GM19351 (cell line): Measurements from ENCODE around the gene SIRT6.
"Not testable (repeated sequence)": the region's sequence is repeated elsewhere in the genome, so short reads cannot be mapped to it uniquely, and the experiment has no call there.

Source experiments
- ATAC-seq: cut with Tn5 transposase; IDR thresholded peaks from one replicate; pipeline ENCODE4 v1.9.1; 2021; ENCODE audit warnings: mild to moderate bottlenecking, moderate library complexity; ENCODE audit not compliant: unreplicated experiment

Gene SIRT6

DNA sequence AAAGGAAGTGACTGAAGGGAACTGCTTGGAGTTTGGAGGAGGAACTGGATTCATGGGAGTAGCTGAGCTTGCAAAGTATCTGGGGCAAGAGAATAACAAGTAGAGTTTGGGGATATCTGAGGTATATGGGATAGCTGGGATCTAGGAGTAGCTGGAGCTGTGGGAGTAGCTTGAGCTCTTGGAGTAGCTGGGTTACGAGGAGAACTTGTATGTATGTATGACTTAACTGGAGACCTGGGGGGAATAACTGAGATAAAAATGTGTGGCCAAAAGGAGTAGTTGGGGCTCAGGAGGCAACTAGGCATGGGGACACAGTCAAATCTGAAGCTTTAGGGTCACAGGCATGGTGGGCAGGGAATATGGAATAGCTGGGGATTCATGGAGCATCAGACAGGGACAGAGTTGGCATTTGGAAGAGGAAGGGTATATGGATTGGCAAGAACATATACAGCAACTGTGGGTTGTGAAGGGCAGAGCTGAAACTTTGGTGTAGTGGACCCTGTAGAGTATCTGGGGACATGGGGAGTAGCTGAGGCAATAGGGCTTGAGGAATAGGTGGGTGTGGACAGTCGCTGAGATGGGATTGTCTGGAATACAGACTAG, 18.7 kb upstream of the SIRT6 start:
- no peak for ATAC-seq

DNA sequence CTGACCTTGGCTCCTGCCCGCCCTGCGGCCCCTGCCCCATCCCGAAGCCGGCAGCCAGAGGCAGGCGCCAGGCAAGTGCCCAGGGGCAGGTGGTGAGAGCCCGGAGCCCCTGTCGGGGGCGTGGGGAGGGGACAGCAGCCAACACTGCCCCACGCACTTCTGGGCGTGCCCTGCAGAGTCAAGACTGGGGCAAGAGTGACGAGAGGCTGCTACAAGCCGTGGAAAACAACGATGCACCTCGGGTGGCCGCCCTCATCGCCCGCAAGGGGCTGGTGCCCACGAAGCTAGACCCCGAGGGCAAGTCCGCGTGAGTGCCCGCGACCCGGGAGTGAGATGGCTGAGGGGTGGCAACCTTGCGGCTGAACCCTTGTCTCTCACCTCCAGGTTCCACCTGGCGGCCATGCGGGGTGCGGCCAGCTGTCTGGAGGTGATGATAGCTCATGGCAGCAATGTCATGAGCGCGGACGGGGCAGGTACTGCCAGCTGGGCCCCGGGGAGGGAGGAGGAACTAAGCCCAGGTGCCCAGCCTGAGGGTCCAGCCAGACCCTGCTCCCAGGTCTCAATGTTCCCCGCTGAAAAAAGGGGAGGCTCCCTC, 17.4 kb upstream of the SIRT6 start:
- ATAC-seq = no peak

DNA sequence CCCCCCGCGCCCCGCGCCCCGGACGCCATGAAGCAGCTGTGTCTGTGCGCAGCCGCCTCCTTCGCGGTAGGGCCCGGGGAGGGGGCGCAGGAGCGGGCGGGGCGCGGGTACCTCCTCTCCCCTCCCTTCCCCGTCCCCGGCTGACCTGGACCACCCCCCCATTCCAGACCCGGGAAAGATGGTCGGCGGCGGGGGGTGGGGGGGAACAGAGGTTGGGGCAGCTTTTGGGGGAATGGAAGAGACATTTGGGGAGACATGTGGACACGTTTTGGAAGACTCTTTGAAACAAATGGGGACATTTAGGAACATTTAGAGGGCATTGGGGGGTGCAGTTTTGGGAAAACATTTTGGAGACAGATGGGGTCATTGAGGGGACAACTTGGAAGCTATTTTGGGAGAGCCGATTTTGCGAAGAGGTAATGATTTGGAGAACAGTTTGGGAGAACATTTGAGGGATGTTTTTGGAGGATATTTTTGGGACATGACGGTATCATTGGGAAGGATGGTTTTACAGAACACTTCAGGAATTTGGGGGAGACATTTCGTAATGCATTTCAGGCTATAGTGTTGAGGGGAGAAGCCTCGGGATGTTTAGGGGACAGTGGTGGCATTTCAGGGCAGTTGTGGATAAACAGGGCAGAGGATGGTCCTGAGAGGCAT, 16.2 kb upstream of the SIRT6 start:
- no peak for ATAC-seq

DNA sequence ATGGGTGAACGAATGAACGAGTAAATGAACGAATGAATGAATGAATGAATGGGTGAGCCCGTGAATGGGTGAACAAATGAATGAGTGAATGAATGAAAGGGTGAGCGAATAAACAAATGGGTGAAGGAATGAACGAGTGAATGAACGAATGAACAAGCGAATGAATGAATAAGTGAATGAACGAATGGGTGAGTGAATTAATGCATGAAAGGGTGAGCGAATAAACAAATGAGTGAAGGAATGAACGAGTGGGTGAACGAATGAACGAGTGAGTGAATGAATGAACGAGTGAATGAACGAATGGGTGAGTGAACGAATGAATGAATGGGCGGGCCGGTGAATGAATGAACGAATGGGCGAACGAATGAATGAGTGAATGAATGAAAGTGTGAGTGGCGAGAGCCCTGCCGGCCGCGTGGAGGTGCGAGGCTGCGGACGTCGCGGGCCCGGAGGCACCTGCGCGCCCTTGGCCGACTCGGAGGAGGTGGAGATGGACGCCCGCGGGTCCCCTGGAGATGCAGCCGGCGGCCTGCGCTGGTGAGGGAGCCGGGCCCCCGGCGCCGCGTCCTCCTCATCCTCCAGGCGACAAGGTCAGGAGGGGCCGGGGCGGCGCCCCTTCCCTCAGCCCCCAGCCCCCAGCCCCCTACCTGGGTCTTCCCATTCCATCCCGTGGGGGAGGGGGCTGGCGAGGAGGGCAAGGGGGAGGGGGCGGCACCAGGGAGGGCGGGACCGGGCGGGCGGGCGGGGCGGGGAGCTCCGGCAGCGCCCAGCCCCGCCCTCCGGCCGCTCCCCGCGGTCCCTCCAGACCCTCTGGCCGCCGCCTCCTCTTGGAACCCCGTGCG, 15.5 kb upstream of the SIRT6 start:
- ATAC-seq = no peak

DNA sequence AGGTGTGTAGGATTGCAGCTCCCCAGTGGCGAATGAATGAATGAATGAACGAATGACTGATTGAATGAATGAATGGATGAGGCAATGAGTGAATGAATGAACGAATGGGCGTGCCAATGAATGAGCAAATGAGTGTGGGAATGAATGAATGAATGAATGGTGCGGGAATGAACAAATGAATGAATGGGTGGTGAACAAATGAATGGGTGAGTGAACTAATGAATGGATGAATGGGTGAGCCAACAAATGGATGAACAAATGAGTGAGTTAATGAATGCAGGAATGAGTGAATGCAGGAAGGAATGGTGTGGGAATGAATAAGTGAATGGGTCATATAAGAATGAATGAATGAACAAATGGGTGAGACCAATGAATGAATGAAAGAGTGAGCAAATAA, 14.9 kb upstream of the SIRT6 start:
- no peak for ATAC-seq

DNA sequence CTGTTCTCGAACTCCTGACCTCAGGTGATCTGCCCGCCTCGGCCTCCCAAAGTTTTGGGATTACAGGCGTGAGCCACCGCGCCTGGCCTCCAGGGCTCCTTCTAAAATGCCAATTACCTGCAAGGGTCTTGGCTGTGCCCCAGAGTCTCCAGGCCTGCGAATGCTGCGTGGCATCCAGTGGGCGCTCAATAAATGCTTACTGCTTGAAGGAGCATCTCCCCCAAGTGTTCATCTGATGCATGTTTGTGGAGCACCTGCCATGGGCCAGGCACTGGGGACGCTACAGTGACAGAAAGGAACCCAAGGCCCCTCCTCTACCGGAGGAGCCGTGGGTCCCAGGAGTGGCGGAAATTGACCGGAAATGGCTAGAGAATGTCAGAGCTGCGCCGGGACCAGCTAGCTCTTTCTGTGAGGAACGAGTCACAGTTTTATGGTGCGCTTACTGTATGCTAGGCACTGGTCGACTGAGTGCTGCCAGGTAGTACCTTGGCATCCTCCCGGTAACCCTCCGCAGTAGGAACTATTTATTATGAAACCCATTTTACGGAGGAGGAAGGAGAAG, 14.3 kb upstream of the SIRT6 start:
- no peak for ATAC-seq

DNA sequence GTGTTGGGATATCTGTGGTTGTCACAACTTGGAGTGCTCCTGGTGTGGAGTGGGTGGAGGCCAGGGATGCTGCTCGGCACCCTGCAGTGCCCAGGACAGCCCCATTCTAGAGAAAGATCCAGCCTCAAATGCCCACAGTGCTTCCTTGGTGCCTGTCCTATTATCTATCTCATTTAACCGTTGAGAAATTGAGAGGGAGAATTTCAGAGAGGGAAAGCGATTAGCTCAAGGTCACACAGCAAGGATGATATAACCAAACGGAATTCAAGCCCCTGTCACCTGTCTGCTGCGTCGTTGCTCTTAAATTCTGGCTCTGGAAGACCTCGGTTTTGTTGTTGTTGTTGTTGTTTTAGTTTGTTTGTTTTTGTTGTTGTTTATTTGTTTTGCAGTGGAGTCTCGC, 13.6 kb upstream of the SIRT6 start:
- no peak for ATAC-seq

DNA sequence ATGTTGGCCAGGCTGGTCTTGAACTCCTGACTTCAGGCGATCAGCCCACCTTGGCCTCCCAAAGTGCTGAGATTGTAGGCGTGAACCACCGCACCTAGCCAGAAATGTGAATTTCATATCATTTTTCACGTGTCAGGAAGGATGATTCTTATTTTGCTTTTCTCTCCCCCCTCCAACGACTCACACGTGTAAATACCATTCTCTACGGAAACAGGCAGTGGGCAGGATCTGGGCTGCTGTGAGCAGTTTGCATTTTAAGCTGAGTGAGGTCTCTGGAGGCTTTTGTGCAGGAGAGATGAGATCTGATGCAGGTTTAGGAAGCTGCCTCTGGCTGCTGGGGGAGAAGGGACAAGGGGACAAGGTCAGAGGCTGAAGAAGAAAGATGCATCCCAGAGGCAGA, 12.0 kb upstream of the SIRT6 start:
- no peak for ATAC-seq

DNA sequence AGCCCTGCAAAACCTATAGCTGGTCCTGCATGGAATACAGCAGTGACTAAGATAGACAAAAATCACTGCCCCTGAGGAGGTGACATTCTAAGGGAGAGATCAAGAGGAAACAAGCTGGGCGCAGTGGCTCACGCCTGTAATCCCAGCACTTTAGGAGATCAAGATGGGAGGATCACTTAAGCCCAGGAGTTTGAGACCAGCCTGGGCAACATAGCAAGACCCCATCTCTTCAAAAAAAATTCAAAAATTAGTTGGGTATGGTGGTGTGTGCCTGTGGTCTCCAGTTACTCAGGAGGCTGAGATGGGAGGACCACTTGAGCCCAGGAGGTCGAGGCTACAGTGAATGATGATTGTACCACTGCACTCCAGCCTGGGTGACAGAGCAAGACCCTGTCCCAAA, 10.2 kb upstream of the SIRT6 start:
- ATAC-seq = not testable (repeated sequence)

DNA sequence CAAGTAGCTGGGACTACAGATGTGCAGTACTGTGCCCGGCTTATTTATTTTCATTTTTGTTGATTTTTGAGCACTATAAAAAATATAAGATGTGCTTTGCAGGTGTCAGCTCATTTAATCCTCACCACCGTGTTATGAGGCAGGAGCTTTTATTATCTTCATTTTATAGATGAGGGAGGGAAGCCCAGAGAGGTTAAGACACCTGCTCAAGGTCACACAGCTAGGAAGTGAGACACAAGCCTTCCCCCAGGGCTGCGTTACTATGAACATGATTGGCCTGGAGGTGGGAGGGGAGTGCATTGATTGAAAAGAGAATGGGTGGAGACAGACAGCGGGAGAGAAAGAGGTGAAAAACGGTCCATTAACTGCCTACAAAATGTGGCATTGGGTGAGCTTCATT, 7.3 kb upstream of the SIRT6 start:
- ATAC-seq = no peak

DNA sequence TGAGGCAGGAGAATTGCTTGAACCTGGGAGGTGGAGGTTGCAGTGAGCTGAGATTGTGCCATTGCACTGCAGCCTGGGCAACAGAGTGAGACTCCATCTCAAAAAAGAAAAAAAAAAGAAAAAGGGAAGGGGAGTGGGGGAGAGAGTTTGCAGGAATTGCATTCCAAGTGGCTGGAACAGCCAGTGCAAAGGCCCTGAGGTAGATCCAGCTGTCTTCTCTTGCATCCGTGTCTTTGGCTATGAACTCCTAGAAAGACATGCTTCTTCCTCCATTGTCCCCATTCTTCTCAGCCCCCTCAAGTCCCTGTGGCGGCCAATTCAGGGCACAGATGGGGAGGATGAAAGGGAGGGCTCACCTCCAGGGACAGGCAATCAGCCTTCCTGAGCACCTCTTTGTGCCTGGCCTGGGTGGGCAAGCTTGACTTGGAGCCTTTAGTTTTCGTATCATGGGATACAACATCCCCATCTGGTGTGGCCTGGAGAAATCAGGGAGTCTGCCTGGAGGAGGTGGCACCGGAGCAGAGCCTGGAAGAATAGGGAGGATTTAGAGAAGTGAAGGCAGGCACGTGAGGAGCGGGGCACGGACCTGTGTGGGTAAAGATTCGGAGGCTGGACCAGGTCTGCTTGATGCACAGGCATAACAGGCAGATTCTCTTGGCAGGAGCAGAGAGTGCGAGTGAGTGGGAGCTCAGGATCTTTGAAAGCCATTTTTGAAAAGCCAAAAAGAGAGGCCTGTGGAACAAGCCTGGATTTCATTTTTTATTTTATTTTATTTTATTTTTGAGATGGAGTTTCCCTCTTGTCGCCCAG, 5.2 kb upstream of the SIRT6 start:
- no peak for ATAC-seq

DNA sequence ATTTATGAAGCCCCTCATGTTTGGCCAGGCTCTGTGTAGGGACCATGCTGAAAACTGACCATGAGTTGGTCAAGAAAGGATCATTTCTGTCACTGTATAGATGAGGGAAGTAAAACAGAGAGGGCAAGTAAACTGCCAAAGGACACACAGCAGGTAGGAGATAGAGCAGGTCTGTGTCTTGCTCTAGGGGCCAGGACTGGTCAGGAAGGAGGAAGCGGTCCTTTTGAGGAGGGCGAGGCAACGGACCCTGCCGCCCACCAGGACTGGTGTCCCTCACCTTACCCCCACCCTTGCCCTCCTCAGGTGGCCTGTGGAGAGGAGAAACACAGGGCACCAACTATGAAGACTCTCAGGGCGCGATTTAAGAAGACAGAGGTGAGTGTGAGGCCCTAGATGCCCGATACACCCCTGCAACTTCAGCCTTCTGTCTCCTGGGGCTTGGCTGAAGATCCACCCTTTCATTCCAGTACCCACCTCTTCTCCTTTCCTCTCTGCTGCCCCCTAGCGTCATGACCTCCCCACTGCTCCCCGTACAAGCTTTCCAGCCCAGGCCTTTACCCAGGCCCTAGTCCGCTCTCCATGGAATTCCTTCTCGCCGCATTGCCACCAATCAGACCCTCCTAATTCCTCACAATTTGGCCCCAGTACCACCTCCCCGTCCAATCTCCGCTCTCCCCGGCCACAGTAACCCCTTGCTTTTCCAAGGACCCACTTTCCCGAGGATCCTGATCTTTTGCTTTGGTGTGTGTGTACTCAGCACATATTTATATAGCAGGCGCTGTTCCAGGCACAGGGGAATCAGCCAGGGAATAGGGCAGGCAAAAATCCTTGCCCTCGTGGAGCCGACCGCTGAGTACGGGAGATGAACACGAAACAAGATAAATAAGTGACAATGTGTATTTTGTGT, 4.0 kb upstream of the SIRT6 start:
- no peak for ATAC-seq

DNA sequence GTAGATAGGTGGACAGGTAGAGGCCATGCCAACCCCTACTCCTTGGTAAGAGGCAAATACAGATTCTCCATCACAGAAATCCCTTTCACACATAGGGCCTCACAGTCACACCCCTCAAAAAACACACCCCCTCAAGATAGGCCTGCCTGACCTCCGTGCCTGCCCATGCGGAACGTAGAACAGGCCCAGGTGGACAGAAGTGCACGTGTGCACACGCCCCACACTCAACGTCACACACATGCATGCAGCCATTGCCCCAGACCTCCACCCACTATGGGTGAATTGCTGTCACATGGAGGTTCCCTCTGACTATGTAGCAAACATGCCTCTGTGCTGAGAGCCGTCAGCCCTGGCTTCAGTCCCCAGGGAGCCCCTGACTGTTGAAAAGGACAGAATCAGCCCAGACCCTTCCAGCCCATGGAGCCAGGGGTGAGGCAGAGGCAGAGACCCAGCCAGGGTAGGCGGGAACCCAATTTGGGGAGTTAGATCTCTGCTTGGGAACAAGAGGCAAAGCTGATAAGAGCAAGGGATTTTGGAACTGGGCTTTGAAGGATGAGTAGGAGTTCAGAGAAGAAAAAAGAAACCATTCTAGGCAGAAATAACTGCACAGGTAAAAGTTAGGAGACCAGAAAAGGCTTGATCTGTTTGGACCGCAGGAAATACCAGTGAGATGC, 3.2 kb upstream of the SIRT6 start:
- no peak for ATAC-seq

DNA sequence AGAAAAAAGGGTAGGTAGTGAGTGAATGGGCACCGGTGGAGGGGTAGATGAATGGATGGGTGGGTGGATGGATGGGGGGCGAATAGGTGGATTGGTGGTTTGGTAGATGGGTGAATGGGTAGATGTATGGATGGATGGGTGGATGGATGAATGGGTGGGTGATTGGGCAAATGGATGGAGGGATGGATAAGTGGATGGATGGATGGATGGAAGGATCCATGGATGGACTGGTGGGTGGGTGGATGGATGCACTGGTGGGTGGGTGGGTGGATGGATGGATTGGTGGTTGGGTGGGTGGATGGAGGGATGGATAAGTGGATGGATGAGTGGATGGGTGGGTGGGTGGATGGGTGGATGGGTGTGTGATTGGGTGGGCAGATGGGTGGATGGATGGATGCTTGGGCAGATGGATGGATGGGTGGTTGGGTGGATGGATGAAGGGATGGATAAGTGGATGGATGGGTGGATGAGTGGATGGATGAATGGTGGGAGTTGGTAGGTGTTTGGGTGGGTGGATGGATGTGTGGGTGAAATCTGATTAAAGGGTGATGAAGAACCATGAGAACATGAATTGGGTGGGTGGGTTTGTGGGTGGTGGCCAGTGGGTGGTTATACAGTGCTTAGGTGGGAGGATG, 2.5 kb upstream of the SIRT6 start:
- no peak for ATAC-seq

DNA sequence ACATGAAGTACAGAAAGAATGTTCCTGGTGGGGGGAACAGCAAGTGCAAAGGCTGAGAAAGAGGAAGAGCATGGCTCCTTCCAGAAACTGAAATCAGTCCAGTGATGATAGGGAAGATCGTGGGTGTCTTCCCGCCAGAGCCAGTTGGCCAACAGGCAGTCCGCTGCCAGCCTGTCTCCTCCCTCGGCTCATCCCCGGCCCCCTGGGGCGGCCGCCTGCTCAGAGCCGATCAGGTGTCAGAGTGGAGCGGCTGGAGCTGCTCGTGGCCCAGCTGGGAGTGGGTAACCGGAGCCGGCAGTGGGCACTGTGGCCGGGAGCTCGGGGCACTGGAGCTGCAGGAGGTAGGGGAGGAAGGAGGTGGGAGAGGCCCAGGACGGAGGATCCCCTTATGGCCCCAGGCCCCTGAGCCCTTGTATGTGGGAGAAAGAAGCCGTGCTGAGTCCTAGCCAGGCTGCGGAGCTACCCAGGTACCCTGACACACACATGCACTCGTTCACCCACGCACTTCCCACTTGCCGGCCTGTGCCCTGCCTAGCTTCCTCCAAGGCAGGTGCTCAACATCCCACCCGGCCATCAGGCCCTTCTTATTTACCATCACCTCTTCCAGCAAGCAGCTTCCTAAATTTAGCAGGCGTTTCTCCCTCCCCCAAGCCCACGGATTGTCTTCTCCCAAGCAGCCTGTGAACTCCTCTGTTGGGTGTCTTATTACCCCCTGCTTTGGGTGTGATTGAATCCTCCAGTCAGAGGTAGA, 1.8 kb upstream of the SIRT6 start:
- no peak for ATAC-seq

DNA sequence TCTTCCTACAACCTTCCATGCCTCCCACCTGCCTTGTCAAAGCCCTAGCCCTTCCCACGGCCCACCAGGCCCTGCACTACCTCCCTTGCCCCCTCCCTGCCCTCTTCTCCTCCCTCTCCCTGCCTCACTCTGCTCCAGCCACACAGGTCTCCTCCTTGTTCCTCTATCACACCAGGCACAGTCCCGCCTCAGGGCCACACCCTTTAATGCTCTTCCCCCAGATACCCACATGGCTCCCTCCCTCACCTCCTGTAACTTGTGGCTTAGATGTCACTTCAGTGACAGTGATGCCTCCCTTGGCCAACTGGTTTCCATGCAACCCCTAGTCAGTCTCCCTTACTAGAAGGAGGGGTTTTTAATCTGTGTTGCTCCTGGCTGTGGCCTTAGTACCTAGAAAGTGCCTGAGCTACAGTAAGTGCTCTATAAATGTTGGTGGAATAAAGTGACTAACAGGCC, 1.3 kb downstream of the SIRT6 start:
- no peak for ATAC-seq

DNA sequence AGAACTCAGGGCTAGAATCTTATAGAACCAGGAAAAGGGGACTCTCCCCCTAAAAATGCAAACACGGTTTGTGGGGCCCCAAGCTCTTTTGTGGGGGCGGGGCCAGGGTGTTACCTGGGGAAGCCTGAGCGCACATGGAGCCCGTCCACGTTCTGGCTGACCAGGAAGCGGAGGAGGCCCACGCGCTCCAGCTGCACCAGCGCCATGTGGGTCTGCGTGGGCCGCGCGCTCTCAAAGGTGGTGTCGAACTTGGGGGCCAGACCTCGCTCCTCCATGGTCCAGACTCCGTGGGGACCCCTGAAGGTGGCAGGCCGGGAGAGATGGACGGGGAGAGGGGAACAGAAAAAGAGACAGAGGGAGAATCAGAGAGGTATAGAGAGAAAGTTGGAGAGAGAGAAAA, 3.4 kb downstream of the SIRT6 start:
- ATAC-seq = no peak

DNA sequence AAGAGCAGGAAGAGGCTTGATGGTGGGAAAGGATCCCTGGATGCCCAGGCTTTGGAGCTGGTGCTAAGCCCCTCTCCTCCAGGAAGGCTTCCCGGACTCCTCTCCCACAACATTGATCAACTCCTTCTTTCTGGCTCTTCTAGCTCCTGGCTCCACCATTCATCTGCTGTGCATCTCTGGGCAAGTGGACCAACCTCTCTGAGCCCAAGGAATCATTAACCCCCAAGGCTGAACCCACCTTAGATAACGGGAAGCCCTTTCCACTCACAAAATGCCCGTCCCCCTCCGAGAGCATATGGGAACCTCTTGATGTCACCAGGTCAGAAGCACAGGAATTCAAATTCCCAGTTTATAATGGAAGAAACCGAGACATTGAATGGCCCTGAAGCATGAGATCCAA, 5.2 kb downstream of the SIRT6 start:
- no peak for ATAC-seq
